Measurements from ENCODE around the gene COG1. TPM values are rescaled to one million over a fixed set of nuclear protein-coding genes. Genes with fewer than 3 reads are reported as not detected.
A peak's percentile ranks its signal among the peaks of the same experiment; 100 is the strongest.

The COG1 gene
- total RNA-seq, 2 experiments from 2014 or later: 83.0 to 86.2 TPM

- no peak overlapping the region for H3K27ac Mint-ChIP-seq
- Histone ChIP-seq H3K9me3 (ENCODE audit: control insufficient read depth in 1 of 2, insufficient read depth in 1 of 2, low read length in 2 of 2) (no peaks in the 10 kb centered on the region), H3K27me3 (ENCODE audit: control insufficient read depth in 1 of 2, insufficient read depth in 2 of 2, low read length in 2 of 2) (no peaks in the 10 kb centered on the region), H3K27ac (ENCODE audit: low read depth in 1 of 2, low read length in 2 of 2) (no peak overlapping the region), H3K36me3 (ENCODE audit: insufficient read depth, low read length) (no peaks in the 10 kb centered on the region), H3K4me3 (ENCODE audit: low read length) (no peak overlapping the region), H3K4me1 (ENCODE audit: insufficient read depth, low read length) (peaks cover 21% of the 10 kb centered on the region)
- intact Hi-C loops (cut with DNase I, micrococcal nuclease): loop anchor here (2.0 to 10.0 kb wide), 3 partner anchors 121 to 465 kb away; partner anchors contain the start of gene CDC42EP4 (in 1 of the 2)
- no peaks in the 10 kb centered on the region for H3K9me3 Mint-ChIP-seq
- ATAC-seq (ENCODE audit: poor library complexity): no peak
- TF ChIP-seq CTCF (IDR thresholded peaks at IDR 0.05): no peak
- no peak overlapping the region for H3K4me3 Mint-ChIP-seq
- CTCF ChIA-PET: interaction anchor here (0.8 to 1.1 kb wide), 2 partner anchors 42 to 57 kb away, joined by 3 read pairs; a partner anchor contains a TSS
- H3K4me1 Mint-ChIP-seq (ENCODE audit: low read depth): peaks cover 19% of the 10 kb centered on the region
- H3K27me3 Mint-ChIP-seq: no peaks in the 10 kb centered on the region
- DNase-seq: no peak
- POLR2A ChIA-PET: no interaction called here
- H3K36me3 Mint-ChIP-seq (ENCODE audit: low read depth): peaks cover 11% of the 10 kb centered on the region
Measured at GRCh38 chr17:73189417-73190099, 3.3 kb upstream of the COG1 start.

GRCh38 chr17:73191443-73192205, 1.2 kb upstream of the COG1 start:
- ChIA-PET POLR2A (interaction anchor here (0.6 to 4.6 kb wide), 5 partner anchors 20 to 466 kb away, joined by 3 to 38 read pairs (median 5); a partner anchor contains a TSS), CTCF (interaction anchor here (0.7 to 2.0 kb wide), 9 partner anchors 12 to 464 kb away, joined by 3 to 17 read pairs (median 5); partner anchors contain the start of gene CDC42EP4)
- H3K9me3 Mint-ChIP-seq: no peaks in the 10 kb centered on the region
- H3K4me3 ChIP-seq (ENCODE audit: low read length): peak overlapping the region; percentile 89
- intact Hi-C loops (cut with DNase I, micrococcal nuclease): loop anchor here (1.0 to 10.0 kb wide), 7 partner anchors 19 to 467 kb away; partner anchors contain the start of genes CDC42EP4 (in 1 of the 2) and SLC39A11 (in 1 of the 2)
- no peaks in the 10 kb centered on the region for H3K9me3 ChIP-seq (ENCODE audit: control insufficient read depth in 1 of 2, insufficient read depth in 1 of 2, low read length in 2 of 2)
- no peak overlapping the region for H3K27ac ChIP-seq (ENCODE audit: low read depth in 1 of 2, low read length in 2 of 2)
- H3K27me3 Mint-ChIP-seq: no peaks in the 10 kb centered on the region
- peaks cover 30% of the 10 kb centered on the region for H3K4me1 Mint-ChIP-seq (ENCODE audit: low read depth)
- DNase-seq (peak; percentile 35 to 84 (median 58)), ATAC-seq (ENCODE audit: poor library complexity) (peak; percentile 39)
- TF ChIP-seq CTCF (IDR thresholded peaks at IDR 0.05): peak; percentile 88
- H3K4me3 Mint-ChIP-seq: peak overlapping the region; percentile 88
- peaks cover 28% of the 10 kb centered on the region for H3K4me1 ChIP-seq (ENCODE audit: insufficient read depth, low read length)
- peak overlapping the region; percentile 80 for H3K27ac Mint-ChIP-seq
- peaks cover 11% of the 10 kb centered on the region for H3K36me3 ChIP-seq (ENCODE audit: insufficient read depth, low read length)
- no peaks in the 10 kb centered on the region for H3K27me3 ChIP-seq (ENCODE audit: control insufficient read depth in 1 of 2, insufficient read depth in 2 of 2, low read length in 2 of 2)
- H3K36me3 Mint-ChIP-seq (ENCODE audit: low read depth): peaks cover 23% of the 10 kb centered on the region

- Histone ChIP-seq H3K4me3 (ENCODE audit: low read length) (peak overlapping the region; percentile 89), H3K9me3 (ENCODE audit: control insufficient read depth in 1 of 2, insufficient read depth in 1 of 2, low read length in 2 of 2) (no peaks in the 10 kb centered on the region), H3K27ac (ENCODE audit: low read depth in 1 of 2, low read length in 2 of 2) (peak overlapping the region; percentile 56 to 60), H3K4me1 (ENCODE audit: insufficient read depth, low read length) (peaks cover 28% of the 10 kb centered on the region), H3K27me3 (ENCODE audit: control insufficient read depth in 1 of 2, insufficient read depth in 2 of 2, low read length in 2 of 2) (no peaks in the 10 kb centered on the region), H3K36me3 (ENCODE audit: insufficient read depth, low read length) (peaks cover 18% of the 10 kb centered on the region)
- Mint-ChIP-seq H3K27me3 (no peaks in the 10 kb centered on the region), H3K4me3 (peak overlapping the region; percentile 88), H3K36me3 (ENCODE audit: low read depth) (peaks cover 30% of the 10 kb centered on the region), H3K9me3 (no peaks in the 10 kb centered on the region), H3K4me1 (ENCODE audit: low read depth) (peaks cover 33% of the 10 kb centered on the region), H3K27ac (peak overlapping the region; percentile 89)
- POLR2A ChIA-PET: interaction anchor here (1.2 to 4.6 kb wide), 5 partner anchors 10 to 467 kb away, joined by 3 to 38 read pairs (median 5); a partner anchor contains a TSS
- CTCF ChIA-PET: interaction anchor here (0.7 to 2.0 kb wide), 8 partner anchors 12 to 465 kb away, joined by 3 to 17 read pairs (median 5); partner anchors contain the start of gene CDC42EP4
- no peak for TF ChIP-seq CTCF (IDR thresholded peaks at IDR 0.05)
- intact Hi-C loops (cut with DNase I, micrococcal nuclease): loop anchor here (2.0 to 10.0 kb wide), 4 partner anchors 18 to 468 kb away; partner anchors contain the start of genes CDC42EP4 (in 1 of the 2) and SLC39A11 (in 1 of the 2)
- DNase-seq (peak in 9 of 14 experiments; percentile 27 to 85 (median 60)), ATAC-seq (ENCODE audit: poor library complexity) (peak; percentile 74)
Measured at GRCh38 chr17:73192206-73192893, 505 bp upstream of the COG1 start.
